Hypothalamus (tissue), 51 donors: ENCODE results near the gene ZNRF1.

Experiments used
- DNase-seq, 51 donors: peaks; one replicate each; lab custom pipeline; 2025; lab: John Stamatoyannopoulos, UW

The ZNRF1 gene

GRCh38 chr16:75095204-75095621 lies 96.4 kb downstream of the ZNRF1 start:
- DNase-seq: peak in 15 of 51 donors; percentile 12 to 56 (median 24)

DNA sequence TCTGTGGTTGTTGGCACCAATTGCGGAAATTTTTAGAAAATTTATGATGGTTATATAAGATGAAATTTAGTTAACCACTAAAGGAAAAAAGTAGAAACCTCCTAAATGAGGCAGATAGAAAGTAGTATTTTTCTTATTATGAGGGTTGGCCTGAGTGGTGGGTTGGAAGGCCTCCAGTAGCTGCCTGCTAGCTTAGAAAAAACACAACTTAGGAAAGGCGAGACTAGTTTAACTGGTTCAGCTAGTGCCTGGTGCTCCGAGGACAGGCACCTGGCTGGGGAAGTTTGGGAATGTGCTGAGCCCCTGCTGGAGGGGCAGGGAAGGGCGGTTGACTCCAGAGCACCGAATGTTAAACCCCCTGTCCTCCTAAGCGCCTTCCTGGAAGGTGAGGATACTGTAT lies 97.8 kb downstream of the ZNRF1 start:
- no peak for DNase-seq

- no peak for DNase-seq
Observed at GRCh38 chr16:75097191-75097761, 98.5 kb downstream of the ZNRF1 start.

- peak in 15 of 51 donors; percentile 9 to 54 (median 28) for DNase-seq
Observed at GRCh38 chr16:75097941-75098901, 99.4 kb downstream of the ZNRF1 start.

DNA sequence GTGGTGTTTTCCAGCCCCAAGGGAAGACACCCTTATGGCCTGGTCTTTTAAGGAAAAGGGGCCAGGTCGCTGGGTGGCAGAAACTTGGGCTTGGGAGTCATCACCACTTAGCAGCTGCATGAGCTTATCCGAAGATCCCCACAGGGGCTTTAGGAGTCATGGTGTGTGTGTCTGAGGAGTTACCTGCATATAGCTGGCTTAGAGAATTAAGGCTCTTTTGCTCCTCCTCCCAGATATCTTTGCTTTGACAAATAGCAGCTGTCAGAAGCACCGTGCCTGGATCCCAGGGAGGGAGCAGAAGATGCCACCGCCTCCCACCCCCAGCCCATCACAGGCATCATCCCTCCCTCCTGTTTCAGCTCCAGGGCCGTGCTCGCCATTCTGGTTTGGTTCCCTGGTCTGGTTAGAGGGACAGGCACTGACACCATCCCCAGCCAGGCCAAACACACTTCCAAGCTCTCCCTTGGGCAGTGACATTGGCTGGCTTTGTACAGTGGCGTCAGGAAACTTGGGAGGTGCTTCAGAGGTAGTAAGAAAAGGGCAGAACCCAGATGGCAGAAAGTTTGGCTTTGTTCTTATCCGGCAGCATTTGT lies 100.3 kb downstream of the ZNRF1 start:
- DNase-seq: no peak

- peak in 1 of 51 donors; percentile 24 for DNase-seq
Observed at GRCh38 chr16:75099738-75100602, 101.1 kb downstream of the ZNRF1 start.

DNA sequence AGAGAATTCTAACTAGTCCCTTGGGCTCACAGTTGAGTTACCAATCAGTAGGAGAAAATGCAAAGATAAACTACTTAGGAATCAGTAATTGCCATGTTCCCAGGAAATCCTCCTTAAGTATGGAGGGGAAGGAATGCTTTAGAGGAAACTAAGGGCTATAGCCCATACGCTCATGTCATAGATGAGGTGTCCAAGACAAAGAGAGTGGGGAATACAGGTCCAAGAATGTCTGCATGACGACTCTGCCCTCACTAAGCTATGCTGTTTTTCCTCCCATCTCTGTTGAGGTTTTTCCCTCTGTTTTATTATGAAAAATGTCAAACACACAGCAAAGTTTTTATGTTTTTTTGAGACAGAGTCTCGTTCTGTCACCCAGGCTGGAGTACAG lies 101.8 kb downstream of the ZNRF1 start:
- DNase-seq: no peak

GRCh38 chr16:75101635-75102034 lies 102.8 kb downstream of the ZNRF1 start:
- DNase-seq: no peak

- DNase-seq: no peak
Observed at GRCh38 chr16:75102595-75102994, 103.8 kb downstream of the ZNRF1 start.

GRCh38 chr16:75103994-75104393 lies 105.2 kb downstream of the ZNRF1 start:
- no peak for DNase-seq

- DNase-seq: no peak
Observed at GRCh38 chr16:75104836-75105235, 106.0 kb downstream of the ZNRF1 start.

- peak in 35 of 51 donors; percentile 10 to 74 (median 41) for DNase-seq
Observed at GRCh38 chr16:75105306-75106061, 106.7 kb downstream of the ZNRF1 start.

- DNase-seq: no peak
Observed at GRCh38 chr16:75106351-75107274, 107.8 kb downstream of the ZNRF1 start.

- DNase-seq: no peak
Observed at GRCh38 chr16:75107505-75107904, 108.7 kb downstream of the ZNRF1 start.

DNA sequence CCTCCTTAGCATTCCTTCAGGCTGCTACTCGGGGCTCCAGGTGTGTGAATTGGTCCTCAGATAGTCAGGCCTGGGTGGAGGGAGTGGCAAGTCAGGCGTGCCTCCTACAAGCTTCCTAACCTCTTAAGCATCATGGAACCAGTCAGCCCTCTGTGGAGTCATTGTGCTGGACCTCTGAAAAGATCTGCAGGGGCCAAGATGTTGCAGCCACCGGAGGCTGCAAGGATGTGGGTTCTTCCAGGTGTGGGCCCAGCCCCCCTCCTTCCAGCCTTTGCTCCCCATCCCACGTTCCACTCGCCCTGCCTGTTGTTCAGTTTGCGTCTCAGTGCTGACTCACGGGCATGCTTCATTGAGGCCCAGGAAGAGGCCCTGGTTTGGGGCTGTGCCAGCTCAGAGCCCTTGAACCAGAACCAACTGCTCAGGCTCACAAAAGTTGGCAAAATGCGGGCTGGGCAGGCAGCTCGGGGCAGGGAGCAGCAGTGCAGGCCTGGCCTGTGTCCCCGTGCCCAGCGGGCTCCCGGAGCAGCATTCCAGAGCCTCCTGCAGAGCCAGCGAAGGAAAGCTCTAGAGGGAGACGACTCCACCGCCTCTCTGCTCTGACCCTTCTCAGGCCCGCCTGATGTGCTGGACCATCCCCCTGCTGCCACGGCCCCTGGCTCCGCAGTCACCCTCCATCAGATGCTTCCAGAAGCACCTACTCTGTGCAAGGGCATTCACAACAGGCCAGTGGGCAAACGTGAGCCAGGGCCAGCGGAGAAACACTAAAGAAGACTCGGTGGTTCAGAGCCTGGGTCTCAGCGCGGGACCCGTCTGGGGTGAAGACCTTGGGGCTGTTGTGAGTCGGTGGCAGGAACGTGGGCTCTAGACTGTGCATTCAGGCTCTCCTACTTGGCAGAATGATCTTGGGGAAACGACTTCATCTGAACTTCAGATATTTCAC lies 110.2 kb downstream of the ZNRF1 start:
- DNase-seq: peak in 46 of 51 donors; percentile 29 to 92 (median 74)

- peak in 22 of 51 donors; percentile 30 to 63 (median 38) for DNase-seq
Observed at GRCh38 chr16:75109732-75110243, 111.0 kb downstream of the ZNRF1 start.
